T-helper 2 cell (primary cell): Measurements from ENCODE around the gene IL7R.
"Not testable (repeated sequence)": the region's sequence is repeated elsewhere in the genome, so short reads cannot be mapped to it uniquely, and the experiment has no call there.

Experiments used
- DNase-seq, 5 experiments: peaks; one replicate each; pipeline versions ENCODE4 v3.0.0 to v3.0.0-alpha.2; 2012 to 2022

Gene IL7R

DNA sequence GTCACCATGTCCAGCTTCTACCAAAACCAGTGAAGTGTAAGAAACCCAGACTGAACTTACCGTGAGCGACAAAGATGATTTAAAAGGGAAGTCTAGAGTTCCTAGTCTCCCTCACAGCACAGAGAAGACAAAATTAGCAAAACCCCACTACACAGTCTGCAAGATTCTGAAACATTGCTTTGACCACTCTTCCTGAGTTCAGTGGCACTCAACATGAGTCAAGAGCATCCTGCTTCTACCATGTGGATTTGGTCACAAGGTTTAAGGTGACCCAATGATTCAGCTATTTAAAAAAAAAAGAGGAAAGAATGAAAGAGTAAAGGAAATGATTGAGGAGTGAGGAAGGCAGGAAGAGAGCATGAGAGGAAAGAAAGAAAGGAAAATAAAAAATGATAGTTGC, 19.8 kb downstream of the IL7R start:
- DNase-seq, result no peak

DNA sequence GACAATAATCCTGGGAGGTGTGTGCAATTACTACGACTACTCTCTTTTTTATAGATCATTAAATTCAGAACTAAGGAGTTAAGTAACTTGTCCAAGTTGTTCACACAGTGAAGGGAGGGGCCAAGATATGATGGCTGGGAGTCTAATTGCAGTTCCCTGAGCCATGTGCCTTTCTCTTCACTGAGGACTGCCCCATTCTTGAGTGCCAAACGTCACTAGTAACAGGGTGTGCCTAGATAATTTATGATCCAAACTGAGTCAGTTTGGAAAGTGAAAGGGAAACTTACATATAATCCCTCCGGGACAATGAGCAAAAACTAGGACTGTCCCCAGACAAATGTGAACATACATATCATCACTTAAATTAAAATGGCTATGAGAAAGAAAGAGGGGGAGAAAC, 20.2 kb downstream of the IL7R start:
- no peak for DNase-seq

DNA sequence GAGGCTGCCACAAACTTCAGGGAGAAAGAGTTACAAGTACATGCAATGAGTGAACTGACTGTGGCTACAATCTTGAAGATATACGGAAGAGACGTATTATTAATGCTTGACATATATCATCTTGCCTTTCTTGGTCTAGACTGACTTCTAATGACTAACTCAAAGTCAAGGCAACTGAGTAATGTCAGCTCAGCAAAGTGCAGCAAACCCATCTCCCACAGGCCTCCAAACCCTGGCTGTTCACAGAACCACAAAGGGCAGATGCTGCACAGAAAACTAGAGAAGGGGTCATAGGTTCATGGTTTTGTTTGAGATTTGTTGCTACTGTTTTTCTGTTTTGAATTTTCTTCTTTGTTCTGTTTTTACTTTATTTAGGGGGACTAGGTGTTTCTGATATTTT, 21.0 kb downstream of the IL7R start:
- peak in 1 of 5 experiments; percentile 47 for DNase-seq

DNA sequence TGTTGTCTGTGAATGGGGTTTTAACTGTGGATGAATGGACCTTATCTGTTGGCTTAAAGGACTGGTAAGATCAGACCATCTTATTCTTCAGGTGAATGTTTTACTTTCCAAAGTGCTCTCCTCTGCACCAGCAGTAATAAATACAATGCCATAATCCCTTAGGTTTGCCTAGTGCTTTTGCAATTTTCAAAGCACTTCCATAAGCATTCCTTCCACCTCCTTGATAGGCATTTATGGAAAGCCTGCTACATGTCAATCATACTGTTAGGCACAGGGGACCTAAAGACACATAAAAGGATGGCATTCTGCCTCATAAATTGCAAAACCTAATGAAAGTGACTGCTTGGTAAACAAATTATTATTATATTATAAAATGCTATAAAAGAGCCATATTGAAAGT, 21.4 kb downstream of the IL7R start:
- DNase-seq, result no peak

DNA sequence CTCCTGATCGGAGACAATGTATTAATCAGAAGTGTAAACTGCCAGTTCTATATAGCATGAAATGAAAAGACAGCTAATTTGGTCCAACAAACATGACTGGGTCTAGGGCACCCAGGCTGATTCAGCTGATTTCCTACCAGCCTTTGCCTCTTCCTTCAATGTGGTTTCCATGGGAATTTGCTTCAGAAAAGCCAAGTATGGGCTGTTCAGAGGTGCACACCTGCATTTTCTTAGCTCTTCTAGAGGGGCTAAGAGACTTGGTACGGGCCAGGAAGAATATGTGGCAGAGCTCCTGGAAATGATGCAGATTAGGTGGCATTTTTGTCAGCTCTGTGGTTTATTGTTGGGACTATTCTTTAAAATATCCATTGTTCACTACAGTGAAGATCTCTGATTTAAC, 22.4 kb downstream of the IL7R start:
- DNase-seq, result no peak

DNA sequence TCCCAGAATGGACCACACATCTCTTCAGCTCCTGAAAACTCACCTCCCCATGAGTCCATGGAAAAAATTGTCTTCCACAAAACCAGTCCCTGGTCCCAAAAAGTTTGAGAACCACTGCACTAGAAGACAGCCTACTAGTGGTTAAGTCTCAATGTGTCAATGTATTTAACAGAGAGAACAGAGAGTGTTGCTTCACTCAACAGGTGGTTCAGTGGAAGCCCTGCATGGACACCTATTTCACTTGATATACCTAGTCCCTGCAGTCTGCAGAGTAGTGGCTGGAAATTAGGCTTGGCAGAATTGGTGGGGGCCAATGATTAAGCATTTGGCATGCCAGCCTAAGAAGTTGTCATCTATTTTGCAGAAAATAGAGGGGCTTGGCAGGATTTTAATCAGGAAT, 23.0 kb downstream of the IL7R start:
- no peak for DNase-seq

DNA sequence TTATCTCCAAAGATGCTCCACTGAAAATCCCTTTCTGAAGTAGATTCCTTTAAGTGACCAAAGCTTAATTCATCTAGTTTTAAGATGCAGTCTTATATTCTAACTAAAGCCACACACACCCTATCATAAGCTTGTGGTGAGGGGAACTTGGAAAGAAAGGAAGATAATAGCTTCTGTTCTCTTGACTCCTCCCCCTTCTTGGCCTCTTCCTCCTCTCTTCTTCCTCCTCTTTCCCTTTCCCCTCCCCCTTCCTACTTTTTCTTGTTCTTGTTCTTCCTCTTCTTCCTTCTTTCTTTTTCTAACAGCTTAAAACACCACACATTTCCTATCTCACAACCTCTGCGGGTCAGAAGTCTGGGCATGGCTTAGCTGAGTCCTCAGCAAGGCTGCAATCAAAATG, 23.5 kb downstream of the IL7R start:
- DNase-seq, result no peak

DNA sequence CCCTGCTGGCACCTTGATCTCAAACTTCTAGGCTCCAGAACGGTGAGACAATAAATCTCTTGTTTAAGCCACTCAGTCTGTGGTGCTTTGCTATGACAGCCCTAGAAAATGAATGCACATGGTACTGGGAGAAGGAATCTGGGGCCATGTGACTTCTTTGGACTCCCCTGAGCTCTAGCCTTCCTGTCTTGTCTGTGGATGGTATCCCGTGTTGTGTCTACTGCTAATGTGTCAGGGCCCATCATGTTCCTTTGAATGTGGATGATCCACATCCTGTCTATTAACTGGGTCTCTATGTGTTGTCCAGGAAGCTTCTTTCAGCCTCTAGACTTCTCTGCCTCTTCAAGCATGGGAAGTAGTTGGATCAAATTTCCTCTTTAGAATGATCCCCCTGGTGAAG, 25.1 kb downstream of the IL7R start:
- DNase-seq, result no peak

DNA sequence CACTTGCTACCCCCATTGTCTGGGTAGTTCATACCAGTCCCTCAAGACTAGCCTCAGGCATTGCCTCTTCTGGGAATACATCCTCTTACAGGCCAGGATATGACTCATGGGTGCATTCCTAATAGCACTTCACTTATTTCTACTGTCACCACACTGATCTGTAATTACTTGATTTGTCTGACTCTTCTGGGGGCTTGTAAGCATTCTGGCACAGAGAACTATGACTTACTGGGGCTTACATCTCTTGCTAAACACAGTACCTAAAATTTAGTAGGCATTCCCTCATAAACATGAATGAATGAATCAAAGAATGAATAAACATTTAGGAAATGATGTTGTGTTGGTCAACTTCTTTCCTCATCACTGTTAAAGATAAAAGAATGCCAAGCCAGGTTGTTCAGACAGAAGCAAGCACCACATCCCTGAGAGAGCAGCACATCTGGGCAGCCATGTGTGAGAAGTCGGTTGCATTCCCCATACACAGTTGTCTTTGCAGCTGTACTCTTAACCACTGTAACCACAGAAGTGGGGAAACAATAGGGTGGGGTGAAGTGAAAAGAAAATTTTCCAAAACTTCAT, 27.6 kb downstream of the IL7R start:
- peak in 1 of 5 experiments; percentile 58 for DNase-seq

DNA sequence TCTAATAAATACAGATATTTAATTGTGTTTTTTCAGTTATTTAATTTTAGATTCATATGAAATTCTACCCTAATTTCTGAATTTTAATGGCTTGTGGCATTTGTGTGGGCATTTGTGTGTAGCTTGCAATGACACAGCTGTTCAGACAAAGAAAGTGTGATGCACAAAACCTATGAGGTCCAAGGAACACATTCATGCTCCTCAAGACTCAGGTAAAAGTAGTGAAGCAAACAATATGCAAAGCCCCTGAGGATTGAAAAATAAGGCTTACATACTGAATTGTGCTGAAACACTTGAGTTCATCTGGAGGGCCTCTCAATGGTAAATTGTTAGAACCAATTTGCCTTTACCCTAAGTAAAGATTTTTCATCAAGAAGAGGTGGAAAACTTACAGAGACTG, 28.1 kb downstream of the IL7R start:
- DNase-seq, result no peak

DNA sequence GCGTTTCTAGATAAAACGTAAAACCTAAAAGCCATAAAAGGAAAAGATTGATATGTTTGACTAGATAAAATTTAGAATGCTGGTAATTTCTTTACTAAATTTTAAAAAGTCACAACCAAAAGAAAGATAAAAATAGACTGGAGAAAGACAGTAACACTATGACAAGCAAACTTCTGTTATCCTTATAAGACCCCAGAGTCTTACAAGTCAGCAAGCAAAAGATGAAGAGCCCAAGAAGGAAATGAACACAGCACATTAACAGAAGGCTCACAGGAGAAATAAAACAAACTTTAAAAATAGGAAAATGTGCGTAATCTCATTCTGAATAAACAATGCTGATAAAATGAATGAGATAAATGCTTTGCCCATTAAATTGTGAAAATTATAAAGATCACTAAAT, 29.7 kb downstream of the IL7R start:
- no peak for DNase-seq

DNA sequence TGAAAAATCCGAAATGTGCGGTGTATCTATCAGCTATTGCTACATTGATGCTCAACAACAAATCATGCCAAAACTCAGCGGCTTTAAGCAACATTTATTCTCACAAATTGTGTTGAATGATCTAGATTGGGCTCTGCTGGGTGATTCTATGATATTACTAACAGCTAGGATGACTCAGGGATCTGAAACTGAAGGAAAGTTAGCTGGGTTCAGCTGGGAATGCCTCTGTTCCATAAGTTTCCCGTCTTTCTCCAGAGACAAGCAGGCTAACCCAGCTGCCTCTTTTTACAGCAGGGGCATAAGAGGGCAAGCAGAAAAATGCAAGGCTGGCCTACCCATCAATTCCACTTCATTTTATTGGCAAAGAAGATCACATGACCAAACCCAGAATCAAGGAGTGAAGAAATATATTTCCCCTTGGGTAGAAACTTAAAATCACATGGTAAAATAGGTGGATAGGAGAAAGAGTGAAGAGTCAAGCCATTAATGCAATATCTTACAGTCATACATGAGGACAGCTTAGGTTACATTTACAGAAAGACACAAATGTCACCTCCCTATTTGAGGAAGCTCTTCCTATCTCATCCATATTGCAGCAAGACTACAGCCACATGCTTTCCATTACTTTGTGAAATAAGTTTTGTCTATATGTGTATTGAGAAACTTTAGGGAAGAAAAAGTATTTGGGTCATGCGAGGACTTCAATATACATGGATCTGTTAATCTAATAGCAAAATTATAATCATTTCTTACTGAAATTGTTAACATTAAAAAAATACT, 30.8 kb downstream of the IL7R start:
- no peak for DNase-seq

DNA sequence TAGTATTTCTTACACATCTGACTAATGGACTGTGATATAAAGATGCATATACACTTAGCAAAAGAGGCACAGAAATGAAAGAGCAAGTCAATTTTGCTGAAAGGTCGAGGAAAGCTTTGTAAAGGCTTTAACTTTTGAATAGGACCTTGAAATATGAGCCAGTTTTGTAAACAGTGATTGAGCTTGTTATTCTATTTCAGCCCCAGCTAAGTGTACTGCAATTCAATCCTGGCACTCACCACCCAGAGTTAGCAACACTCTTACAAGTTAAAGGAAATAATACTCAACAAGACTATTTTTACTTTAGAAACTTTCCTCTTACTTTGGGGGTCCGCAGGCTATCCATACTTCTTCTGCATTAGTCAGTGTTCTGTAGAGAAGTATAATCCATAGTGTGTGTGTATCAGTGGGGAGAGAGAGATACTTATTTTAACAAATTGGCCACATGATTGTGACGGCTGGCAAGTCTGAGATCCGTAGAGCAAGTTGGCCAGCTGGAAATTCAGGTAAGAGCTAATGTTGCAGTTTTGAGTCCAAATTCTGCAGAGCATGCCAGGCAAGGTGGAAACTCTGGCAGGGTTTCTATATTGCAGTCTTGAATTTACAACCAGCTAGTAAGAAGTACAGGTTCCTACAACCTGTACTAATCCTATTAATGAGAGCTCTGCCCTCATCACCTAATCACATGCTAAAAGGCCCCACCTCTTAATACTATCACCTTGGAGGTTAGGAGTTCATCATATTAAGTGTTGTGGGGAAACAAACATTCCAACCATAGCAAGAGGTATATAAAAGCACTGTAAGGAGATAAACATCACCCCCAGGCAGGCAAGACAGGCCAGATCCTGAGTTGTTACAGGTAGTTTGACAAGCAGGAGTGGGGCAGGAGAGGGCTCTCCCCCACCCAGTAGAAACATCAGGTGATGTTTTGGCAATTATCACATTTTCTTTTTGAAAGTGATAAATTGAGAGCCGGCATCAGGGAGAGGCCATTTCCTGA, 33.6 kb downstream of the IL7R start:
- DNase-seq, result no peak

DNA sequence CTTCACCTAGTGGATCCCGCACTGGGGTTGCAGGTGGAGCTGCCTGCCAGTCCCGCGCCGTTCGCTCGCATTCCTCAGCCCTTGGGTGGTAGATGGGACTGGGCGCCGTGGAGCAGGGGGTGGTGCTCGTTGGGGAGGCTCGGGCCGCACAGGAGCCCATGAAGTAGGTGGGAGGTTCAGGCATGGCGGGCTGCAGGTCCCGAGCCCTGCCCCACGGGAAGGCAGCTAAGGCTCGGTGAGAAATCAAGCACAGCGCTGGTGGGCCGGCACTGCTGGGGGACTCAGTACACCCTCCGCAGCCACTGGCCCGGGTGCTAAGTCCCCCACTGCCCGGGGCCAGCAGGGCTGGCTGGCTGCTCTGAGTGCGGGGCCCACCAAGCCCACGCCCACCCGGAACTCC, 36.1 kb downstream of the IL7R start:
- DNase-seq, result not testable (repeated sequence)

DNA sequence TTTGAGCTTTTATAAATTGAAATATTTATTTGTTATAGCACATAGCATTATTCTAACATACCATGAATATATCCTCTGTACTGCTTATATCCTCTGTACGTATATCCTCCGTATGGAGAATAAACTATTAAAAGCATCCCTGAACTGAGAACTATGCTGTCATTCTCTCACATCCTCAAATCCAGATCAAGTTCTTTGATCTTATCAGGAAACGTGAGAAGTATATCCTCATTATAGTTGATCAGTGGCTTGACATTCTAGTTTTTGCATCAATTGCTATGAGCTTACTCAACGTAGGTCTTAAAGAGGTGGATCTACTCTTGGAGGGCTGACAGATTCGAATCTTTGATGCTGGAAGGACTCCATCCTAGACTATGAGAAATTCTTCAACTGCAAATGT, 37.4 kb downstream of the IL7R start:
- no peak for DNase-seq

DNA sequence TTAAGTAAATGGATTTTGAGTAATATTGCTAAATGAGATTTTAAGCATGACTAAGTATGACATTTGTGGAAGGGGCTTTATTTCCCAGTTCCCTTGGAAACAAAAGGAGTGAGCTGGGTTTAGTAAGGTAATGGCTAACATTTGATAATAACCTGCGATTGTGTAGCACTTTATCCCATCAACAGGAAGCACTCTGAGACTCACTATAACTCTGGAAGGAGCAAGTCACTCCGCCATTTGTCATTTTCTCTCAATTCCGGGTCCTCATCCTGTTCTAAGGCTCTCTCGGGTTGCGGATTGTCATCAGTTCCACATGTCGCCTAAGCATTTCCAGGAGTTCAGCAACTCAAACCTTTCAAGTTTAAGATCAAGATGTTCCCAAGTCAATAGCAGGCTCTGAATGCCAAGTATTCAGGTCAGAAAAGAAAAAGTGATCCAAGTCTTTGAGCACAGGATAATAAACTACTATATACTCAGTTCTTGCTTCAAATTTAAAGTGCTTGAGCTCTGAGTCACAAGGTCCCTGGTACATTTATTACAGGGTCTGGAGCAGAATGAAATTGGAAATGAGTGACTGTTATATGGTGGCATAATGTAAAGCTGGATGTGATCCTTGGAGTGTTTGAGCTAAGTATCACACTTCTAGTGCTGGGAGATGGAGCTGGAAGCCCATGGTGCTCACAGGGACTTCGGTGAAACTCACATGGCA, 42.4 kb downstream of the IL7R start:
- DNase-seq, result no peak

DNA sequence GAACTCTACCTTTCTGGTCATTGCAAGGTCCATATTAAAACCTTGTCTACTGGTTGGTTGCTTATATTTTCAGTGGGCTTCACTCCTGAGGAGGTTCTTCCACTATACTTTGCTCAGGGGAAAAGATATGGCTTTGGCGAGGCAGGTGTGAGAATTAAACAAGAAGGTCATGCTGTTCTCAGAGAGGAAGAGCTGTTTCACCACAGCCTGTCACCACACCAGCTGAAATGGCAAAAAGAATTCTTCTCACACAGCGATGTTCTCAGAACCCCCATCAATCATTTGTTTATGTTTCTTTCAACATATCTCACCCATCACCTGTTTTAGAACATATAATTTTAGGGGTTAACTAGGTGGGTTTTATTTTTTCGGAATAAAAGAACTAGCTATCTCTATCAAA, 43.1 kb downstream of the IL7R start:
- peak in 1 of 5 experiments; percentile 84 for DNase-seq

DNA sequence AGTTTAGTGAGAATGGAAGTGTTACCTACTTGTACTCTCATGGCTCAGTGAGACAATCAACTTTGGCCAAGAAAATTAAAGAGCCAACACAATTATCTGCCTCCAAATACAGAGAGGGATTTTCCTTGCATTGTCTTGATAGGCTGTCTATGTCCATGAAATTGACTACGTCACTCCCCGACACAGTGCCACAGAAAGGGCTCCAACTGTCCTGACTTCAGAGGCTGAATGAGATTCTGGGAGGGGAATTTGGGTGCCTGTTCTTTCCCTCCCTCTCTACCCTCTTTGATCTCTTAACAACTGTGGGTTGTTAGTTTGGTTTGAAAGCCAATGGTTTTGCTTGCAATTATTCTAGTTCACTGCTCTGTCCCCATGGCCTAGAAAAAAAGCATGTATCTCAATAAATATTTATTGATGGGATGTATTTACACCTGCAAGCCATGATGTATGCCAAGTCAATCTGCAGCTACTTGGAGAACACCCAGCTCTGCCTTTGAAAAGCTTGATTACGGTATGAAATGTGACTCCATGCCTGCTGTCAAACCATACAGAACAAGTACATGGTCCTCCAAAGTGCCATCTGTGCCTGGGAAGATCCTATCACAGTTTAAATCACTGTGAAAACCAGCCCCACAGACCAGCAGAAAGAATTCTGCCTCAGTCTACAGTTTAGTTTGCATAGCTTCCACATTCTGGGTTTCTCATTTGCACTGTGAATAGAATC, 44.4 kb downstream of the IL7R start:
- DNase-seq, result no peak

DNA sequence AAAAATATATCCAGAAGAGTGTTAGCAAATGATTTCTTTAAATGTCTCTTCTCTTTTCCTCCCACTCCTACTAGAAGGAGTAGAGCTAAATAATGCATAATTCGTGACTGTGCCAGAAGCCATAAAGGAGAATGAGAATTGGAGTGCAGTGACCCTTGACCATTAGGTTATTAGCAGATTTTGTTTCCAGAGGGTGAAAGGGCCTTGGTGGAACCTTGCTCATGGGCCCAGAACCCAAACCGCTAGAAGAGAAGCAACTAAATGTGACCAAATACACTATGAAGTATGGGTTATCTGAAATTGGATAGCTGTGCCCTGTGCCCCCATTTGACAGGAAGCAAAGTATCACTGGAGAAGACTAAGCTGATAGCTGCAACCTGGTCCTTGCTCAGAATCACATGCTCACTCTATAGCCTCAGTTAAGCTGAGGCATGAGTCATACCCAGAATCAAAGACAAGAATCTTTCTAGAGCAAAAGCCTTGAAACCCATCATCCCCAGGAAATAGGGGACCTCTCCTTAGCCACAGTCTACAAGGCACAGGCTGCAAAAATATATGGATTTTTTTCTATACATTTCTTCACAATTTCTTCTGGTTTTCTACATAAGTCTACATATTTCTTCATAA, 45.5 kb downstream of the IL7R start:
- DNase-seq, result peak in 1 of 5 experiments; percentile 96

DNA sequence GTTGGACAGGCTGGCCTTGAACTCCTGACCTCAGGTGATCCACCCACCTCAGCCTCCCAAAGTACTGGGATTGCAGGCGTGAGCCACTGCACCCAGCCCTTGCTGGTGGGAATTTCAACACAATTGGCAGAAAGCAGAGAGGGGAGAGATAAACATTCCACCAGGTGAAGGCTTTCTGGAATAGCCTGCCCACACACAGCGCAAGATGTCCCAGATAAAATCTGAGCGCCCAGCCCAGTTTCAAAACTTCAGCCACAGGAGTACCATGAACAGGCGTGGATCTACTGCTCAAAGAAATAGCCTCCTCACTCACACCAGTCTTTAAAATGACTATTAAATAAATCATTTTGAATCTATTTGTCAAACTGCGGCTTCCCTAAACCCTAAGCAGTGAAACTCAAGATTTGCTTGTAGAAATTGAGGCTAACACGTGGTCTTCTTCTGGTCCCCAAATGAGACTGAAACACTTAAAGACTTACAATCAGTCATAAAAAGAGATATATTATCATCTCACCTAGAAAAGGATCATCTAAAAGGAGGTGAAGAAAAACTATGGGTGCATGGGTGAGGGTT, 47.0 kb downstream of the IL7R start:
- DNase-seq, result peak in 1 of 5 experiments; percentile 87

DNA sequence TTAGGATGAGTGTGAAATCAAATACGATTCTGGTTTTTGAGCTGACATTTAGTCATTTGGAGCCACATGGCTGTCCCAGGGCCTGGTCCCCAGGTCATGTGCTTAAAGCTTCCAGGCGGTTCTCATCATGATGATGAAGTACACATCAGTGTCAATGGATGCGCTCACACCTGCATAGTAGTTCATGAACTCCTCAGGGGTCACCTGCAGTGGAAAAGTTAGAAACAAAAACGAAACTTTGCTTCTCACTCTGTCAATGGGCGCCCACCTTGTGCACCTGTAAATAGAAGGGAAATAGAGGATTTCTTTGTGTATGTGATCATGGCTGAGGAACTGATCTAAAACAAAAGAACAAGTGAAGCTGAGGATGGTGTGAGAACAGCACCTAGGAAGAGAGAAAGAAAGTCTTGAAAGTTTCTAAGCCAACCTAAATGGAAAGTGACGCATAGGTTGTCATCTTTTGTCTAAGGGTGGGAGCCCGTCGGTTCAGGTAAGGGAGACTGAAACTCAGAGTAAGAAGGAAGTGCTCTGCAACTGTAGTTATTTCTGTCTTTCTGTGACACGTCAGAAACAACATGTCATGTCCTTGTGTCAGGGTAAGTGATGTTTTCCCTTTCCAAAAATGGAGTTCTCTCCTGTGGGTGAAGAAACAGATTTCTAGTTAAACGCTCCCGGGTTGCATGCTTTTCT, 47.9 kb downstream of the IL7R start:
- peak in 1 of 5 experiments; percentile 86 for DNase-seq
